ENCODE data around the gene TUBA3C. TPM values are rescaled to one million over a fixed set of nuclear protein-coding genes. Genes with fewer than 3 reads are reported as not detected.

Gene TUBA3C
- total RNA-seq, 1 experiment from 2014 or later: not detected

DNA sequence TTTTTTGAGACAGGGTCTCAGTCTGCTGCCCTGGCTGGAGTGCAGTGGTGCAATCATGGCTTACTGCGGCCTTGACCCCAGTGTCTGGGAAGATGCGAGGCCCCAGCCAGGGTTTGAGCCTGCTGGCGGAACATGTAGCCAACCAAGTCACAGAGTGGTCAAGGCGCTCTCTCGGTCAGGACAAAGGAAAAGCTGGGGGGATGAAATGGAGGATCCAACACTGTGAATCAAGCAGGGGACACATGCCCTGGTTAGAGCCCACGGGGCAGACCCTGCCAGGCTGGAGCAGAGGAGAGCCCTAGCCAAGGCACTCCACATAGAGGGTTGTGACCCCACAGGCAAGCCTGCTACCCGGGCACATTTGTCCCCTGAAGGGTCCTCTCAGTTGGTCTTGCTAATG lies 10.1 kb downstream of the TUBA3C start:
- Histone ChIP-seq H3K27me3 (replicated peaks; ENCODE audit: control insufficient read depth, insufficient read depth, low read length) (no peaks in the 10 kb centered on the region), H3K9me3 (no peaks in the 10 kb centered on the region), H3K4me1 (no peaks in the 10 kb centered on the region), H3K4me3 (ENCODE audit: low read depth, low read length) (no peak overlapping the region), H3K36me3 (ENCODE audit: control insufficient read depth, insufficient read depth, low read length) (no peaks in the 10 kb centered on the region)
- Mint-ChIP-seq H3K27ac (ENCODE audit: unreplicated experiment) (no peak overlapping the region), H3K4me1 (ENCODE audit: low read depth, unreplicated experiment) (no peaks in the 10 kb centered on the region), H3K27me3 (ENCODE audit: insufficient read depth, unreplicated experiment) (no peaks in the 10 kb centered on the region), H3K9me3 (ENCODE audit: unreplicated experiment) (no peaks in the 10 kb centered on the region), H3K4me3 (ENCODE audit: unreplicated experiment) (no peak overlapping the region), H3K36me3 (ENCODE audit: insufficient read depth, unreplicated experiment) (no peaks in the 10 kb centered on the region)
- POLR2A ChIA-PET: no interaction called here
- no peak for DNase-seq
- TF ChIP-seq, protein P1, sequence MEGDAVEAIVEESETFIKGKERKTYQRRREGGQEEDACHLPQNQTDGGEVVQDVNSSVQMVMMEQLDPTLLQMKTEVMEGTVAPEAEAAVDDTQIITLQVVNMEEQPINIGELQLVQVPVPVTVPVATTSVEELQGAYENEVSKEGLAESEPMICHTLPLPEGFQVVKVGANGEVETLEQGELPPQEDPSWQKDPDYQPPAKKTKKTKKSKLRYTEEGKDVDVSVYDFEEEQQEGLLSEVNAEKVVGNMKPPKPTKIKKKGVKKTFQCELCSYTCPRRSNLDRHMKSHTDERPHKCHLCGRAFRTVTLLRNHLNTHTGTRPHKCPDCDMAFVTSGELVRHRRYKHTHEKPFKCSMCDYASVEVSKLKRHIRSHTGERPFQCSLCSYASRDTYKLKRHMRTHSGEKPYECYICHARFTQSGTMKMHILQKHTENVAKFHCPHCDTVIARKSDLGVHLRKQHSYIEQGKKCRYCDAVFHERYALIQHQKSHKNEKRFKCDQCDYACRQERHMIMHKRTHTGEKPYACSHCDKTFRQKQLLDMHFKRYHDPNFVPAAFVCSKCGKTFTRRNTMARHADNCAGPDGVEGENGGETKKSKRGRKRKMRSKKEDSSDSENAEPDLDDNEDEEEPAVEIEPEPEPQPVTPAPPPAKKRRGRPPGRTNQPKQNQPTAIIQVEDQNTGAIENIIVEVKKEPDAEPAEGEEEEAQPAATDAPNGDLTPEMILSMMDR (IDR thresholded peaks at IDR 0.05; ENCODE audit: insufficient read depth in 1 of 2, low read depth in 1 of 2, low read length in 1 of 2, severe bottlenecking in 1 of 2, unreplicated experiment in 1 of 2): no peak
- intact Hi-C loops (cut with micrococcal nuclease; ENCODE audit: unreplicated experiment): no loop called here
- CTCF ChIA-PET: no interaction called here
- BruUV-seq (replicated peaks): no TSS peak

GRCh38 chr13:19169991-19170390 lies 11.6 kb downstream of the TUBA3C start:
- no peaks in the 10 kb centered on the region for H3K4me1 Mint-ChIP-seq (ENCODE audit: low read depth, unreplicated experiment)
- no peak overlapping the region for H3K27ac Mint-ChIP-seq (ENCODE audit: unreplicated experiment)
- DNase-seq: no peak
- Histone ChIP-seq H3K36me3 (ENCODE audit: control insufficient read depth, insufficient read depth, low read length) (no peaks in the 10 kb centered on the region), H3K9me3 (no peaks in the 10 kb centered on the region), H3K4me1 (no peaks in the 10 kb centered on the region), H3K27me3 (replicated peaks; ENCODE audit: control insufficient read depth, insufficient read depth, low read length) (no peaks in the 10 kb centered on the region), H3K4me3 (ENCODE audit: low read depth, low read length) (no peak overlapping the region)
- intact Hi-C loops (cut with micrococcal nuclease; ENCODE audit: unreplicated experiment): no loop called here
- BruUV-seq (replicated peaks): no TSS peak
- no peaks in the 10 kb centered on the region for H3K27me3 Mint-ChIP-seq (ENCODE audit: insufficient read depth, unreplicated experiment)
- ChIA-PET CTCF (no interaction called here), POLR2A (no interaction called here)
- TF ChIP-seq, protein P1 (IDR thresholded peaks at IDR 0.05; ENCODE audit: insufficient read depth in 1 of 2, low read depth in 1 of 2, low read length in 1 of 2, severe bottlenecking in 1 of 2, unreplicated experiment in 1 of 2): no peak
- H3K4me3 Mint-ChIP-seq (ENCODE audit: unreplicated experiment): no peak overlapping the region
- no peaks in the 10 kb centered on the region for H3K9me3 Mint-ChIP-seq (ENCODE audit: unreplicated experiment)
- H3K36me3 Mint-ChIP-seq (ENCODE audit: insufficient read depth, unreplicated experiment): no peaks in the 10 kb centered on the region

DNA sequence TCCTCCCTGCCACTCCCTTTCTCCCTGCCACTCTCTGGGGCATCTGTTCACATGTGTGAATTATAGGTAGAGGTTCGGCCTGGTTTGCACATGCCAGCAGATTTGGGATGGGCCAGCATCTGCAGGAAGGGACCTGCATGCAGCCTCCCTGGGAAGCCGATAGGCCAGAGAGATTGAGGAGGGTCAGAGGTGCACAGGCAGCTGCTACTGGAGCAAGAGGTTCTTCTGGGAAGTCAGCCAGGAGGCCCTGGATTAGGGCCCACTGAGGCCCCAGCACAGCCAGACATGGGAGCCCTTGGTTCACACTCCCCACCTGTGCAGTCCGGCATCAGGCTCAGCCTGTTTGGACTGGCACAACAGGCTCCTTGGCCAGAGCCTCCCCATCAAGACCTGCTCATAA lies 12.1 kb downstream of the TUBA3C start:
- TF ChIP-seq, protein P1 (IDR thresholded peaks at IDR 0.05; ENCODE audit: insufficient read depth in 1 of 2, low read depth in 1 of 2, low read length in 1 of 2, severe bottlenecking in 1 of 2, unreplicated experiment in 1 of 2): no peak
- no TSS peak for BruUV-seq (replicated peaks)
- no peak overlapping the region for H3K4me3 ChIP-seq (ENCODE audit: low read depth, low read length)
- Mint-ChIP-seq H3K9me3 (ENCODE audit: unreplicated experiment) (peaks cover under 1% of the 10 kb centered on the region), H3K36me3 (ENCODE audit: insufficient read depth, unreplicated experiment) (no peaks in the 10 kb centered on the region), H3K4me1 (ENCODE audit: low read depth, unreplicated experiment) (no peaks in the 10 kb centered on the region), H3K27me3 (ENCODE audit: insufficient read depth, unreplicated experiment) (no peaks in the 10 kb centered on the region), H3K4me3 (ENCODE audit: unreplicated experiment) (no peak overlapping the region), H3K27ac (ENCODE audit: unreplicated experiment) (no peak overlapping the region)
- H3K36me3 ChIP-seq (ENCODE audit: control insufficient read depth, insufficient read depth, low read length): no peaks in the 10 kb centered on the region
- POLR2A ChIA-PET: no interaction called here
- H3K4me1 ChIP-seq: no peaks in the 10 kb centered on the region
- CTCF ChIA-PET: no interaction called here
- no peaks in the 10 kb centered on the region for H3K27me3 ChIP-seq (replicated peaks; ENCODE audit: control insufficient read depth, insufficient read depth, low read length)
- DNase-seq: no peak
- H3K9me3 ChIP-seq: no peaks in the 10 kb centered on the region
- intact Hi-C loops (cut with micrococcal nuclease; ENCODE audit: unreplicated experiment): no loop called here
